ENCODE results near the gene KCND3. TPM values are rescaled to one million over a fixed set of nuclear protein-coding genes. Genes with fewer than 3 reads are reported as not detected.

Gene KCND3
- total and polyA plus RNA-seq, 2 experiments from 2014 or later: 0.10 to 0.18 TPM

- H3K27ac ChIP-seq (ENCODE audit: low read depth): no peak overlapping the region
- DNase-seq (ENCODE audit: low spot score) (no peak), ATAC-seq (no peak)
- TF ChIP-seq ZNF331 (CRISPR knock-in tag; IDR thresholded peaks at IDR 0.05; ENCODE audit: low read depth) (no peak), POLR2AphosphoS5 (IDR thresholded peaks at IDR 0.05; ENCODE audit: low read depth) (no peak), CTCF (conservative IDR thresholded peaks at IDR 0.05; ENCODE audit: low read depth in 2 of 2) (no peak), ZNF114 (CRISPR knock-in tag; IDR thresholded peaks at IDR 0.05) (no peak), EZH2 (IDR thresholded peaks at IDR 0.05; ENCODE audit: low read depth, unreplicated experiment) (no peak), JUNB (IDR thresholded peaks at IDR 0.05; ENCODE audit: unreplicated experiment) (no peak), CREB1 (CRISPR knock-in tag; IDR thresholded peaks at IDR 0.05; ENCODE audit: low read depth) (no peak), NANOG (IDR thresholded peaks at IDR 0.05; ENCODE audit: borderline replicate concordance) (no peak), STAT1 (IDR thresholded peaks at IDR 0.05; ENCODE audit: unreplicated experiment) (no peak), EZH2phosphoT487 (IDR thresholded peaks at IDR 0.05; ENCODE audit: unreplicated experiment) (no peak)
- TF ChIP-seq, protein P1, sequence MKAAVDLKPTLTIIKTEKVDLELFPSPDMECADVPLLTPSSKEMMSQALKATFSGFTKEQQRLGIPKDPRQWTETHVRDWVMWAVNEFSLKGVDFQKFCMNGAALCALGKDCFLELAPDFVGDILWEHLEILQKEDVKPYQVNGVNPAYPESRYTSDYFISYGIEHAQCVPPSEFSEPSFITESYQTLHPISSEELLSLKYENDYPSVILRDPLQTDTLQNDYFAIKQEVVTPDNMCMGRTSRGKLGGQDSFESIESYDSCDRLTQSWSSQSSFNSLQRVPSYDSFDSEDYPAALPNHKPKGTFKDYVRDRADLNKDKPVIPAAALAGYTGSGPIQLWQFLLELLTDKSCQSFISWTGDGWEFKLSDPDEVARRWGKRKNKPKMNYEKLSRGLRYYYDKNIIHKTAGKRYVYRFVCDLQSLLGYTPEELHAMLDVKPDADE (IDR thresholded peaks at IDR 0.05): no peak
- TF ChIP-seq, protein P2, sequence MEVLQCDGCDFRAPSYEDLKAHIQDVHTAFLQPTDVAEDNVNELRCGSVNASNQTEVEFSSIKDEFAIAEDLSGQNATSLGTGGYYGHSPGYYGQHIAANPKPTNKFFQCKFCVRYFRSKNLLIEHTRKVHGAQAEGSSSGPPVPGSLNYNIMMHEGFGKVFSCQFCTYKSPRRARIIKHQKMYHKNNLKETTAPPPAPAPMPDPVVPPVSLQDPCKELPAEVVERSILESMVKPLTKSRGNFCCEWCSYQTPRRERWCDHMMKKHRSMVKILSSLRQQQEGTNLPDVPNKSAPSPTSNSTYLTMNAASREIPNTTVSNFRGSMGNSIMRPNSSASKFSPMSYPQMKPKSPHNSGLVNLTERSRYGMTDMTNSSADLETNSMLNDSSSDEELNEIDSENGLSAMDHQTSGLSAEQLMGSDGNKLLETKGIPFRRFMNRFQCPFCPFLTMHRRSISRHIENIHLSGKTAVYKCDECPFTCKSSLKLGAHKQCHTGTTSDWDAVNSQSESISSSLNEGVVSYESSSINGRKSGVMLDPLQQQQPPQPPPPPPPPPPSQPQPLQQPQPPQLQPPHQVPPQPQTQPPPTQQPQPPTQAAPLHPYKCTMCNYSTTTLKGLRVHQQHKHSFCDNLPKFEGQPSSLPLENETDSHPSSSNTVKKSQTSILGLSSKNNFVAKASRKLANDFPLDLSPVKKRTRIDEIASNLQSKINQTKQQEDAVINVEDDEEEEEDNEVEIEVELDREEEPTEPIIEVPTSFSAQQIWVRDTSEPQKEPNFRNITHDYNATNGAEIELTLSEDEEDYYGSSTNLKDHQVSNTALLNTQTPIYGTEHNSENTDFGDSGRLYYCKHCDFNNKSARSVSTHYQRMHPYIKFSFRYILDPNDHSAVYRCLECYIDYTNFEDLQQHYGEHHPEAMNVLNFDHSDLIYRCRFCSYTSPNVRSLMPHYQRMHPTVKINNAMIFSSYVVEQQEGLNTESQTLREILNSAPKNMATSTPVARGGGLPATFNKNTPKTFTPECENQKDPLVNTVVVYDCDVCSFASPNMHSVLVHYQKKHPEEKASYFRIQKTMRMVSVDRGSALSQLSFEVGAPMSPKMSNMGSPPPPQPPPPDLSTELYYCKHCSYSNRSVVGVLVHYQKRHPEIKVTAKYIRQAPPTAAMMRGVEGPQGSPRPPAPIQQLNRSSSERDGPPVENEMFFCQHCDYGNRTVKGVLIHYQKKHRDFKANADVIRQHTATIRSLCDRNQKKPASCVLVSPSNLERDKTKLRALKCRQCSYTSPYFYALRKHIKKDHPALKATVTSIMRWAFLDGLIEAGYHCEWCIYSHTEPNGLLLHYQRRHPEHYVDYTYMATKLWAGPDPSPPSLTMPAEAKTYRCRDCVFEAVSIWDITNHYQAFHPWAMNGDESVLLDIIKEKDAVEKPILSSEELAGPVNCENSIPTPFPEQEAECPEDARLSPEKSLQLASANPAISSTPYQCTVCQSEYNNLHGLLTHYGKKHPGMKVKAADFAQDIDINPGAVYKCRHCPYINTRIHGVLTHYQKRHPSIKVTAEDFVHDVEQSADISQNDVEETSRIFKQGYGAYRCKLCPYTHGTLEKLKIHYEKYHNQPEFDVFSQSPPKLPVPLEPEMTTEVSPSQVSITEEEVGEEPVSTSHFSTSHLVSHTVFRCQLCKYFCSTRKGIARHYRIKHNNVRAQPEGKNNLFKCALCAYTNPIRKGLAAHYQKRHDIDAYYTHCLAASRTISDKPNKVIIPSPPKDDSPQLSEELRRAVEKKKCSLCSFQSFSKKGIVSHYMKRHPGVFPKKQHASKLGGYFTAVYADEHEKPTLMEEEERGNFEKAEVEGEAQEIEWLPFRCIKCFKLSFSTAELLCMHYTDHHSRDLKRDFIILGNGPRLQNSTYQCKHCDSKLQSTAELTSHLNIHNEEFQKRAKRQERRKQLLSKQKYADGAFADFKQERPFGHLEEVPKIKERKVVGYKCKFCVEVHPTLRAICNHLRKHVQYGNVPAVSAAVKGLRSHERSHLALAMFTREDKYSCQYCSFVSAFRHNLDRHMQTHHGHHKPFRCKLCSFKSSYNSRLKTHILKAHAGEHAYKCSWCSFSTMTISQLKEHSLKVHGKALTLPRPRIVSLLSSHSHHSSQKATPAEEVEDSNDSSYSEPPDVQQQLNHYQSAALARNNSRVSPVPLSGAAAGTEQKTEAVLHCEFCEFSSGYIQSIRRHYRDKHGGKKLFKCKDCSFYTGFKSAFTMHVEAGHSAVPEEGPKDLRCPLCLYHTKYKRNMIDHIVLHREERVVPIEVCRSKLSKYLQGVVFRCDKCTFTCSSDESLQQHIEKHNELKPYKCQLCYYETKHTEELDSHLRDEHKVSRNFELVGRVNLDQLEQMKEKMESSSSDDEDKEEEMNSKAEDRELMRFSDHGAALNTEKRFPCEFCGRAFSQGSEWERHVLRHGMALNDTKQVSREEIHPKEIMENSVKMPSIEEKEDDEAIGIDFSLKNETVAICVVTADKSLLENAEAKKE (CRISPR knock-in tag; IDR thresholded peaks at IDR 0.05): no peak
- TF ChIP-seq, protein P3, sequence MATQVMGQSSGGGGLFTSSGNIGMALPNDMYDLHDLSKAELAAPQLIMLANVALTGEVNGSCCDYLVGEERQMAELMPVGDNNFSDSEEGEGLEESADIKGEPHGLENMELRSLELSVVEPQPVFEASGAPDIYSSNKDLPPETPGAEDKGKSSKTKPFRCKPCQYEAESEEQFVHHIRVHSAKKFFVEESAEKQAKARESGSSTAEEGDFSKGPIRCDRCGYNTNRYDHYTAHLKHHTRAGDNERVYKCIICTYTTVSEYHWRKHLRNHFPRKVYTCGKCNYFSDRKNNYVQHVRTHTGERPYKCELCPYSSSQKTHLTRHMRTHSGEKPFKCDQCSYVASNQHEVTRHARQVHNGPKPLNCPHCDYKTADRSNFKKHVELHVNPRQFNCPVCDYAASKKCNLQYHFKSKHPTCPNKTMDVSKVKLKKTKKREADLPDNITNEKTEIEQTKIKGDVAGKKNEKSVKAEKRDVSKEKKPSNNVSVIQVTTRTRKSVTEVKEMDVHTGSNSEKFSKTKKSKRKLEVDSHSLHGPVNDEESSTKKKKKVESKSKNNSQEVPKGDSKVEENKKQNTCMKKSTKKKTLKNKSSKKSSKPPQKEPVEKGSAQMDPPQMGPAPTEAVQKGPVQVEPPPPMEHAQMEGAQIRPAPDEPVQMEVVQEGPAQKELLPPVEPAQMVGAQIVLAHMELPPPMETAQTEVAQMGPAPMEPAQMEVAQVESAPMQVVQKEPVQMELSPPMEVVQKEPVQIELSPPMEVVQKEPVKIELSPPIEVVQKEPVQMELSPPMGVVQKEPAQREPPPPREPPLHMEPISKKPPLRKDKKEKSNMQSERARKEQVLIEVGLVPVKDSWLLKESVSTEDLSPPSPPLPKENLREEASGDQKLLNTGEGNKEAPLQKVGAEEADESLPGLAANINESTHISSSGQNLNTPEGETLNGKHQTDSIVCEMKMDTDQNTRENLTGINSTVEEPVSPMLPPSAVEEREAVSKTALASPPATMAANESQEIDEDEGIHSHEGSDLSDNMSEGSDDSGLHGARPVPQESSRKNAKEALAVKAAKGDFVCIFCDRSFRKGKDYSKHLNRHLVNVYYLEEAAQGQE (IDR thresholded peaks at IDR 0.05; ENCODE audit: unreplicated experiment): no peak
- no peaks in the 10 kb centered on the region for H3F3A ChIP-seq (replicated peaks; ENCODE audit: low read depth)
- no peak overlapping the region for H3K4me3 ChIP-seq
- H2AFZ ChIP-seq: no peak overlapping the region
- Mint-ChIP-seq H3K27ac (no peak overlapping the region), H3K27me3 (ENCODE audit: insufficient read depth, low read depth, poor library complexity) (peaks cover 4% of the 10 kb centered on the region), H3K4me1 (peaks cover 3% of the 10 kb centered on the region; the same call in 1 of the 3 replicates), H3K36me3 (ENCODE audit: low read depth) (no peaks in the 10 kb centered on the region), H3K9me3 (no peaks in the 10 kb centered on the region), H3K4me3 (no peak overlapping the region)
- no peaks in the 10 kb centered on the region for H3K36me3 ChIP-seq (ENCODE audit: insufficient read depth)
- H3K27me3 ChIP-seq (ENCODE audit: insufficient read depth): no peaks in the 10 kb centered on the region
- no peaks in the 10 kb centered on the region for H3K4me1 ChIP-seq (ENCODE audit: insufficient read depth)
- H3K79me2 ChIP-seq (replicated peaks; ENCODE audit: insufficient read depth): no peaks in the 10 kb centered on the region
- H3K9me2 ChIP-seq (ENCODE audit: insufficient read depth): 0 out of 2 replicates have a peak, but pooled peaks cover 7% of the 10 kb centered on the region
- no peak overlapping the region for H3K4me2 ChIP-seq
- H4K20me1 ChIP-seq (replicated peaks; ENCODE audit: insufficient read depth): no peaks in the 10 kb centered on the region
These were observed 177.6 kb downstream of the KCND3 start for GRCh38 chr1:111811891-111812290.
